HepG2 (cell line): ENCODE results near the gene CEP55. TPM values are rescaled to one million over a fixed set of nuclear protein-coding genes. Genes with fewer than 3 reads are reported as not detected.

Experiments used
- ATF2 ChIP-seq: sonication (generic); formaldehyde crosslinking; IDR thresholded peaks from 2 replicates; pipeline ENCODE4 v1.4.0; 2020; ENCODE audit warnings: missing genetic modification reagents
- FOXC1 ChIP-seq: sonication (generic); formaldehyde crosslinking; IDR thresholded peaks from 2 replicates; pipeline ENCODE4 v1.8.0; 2022; ENCODE audit warnings: mild to moderate bottlenecking, missing genetic modification reagents, borderline replicate concordance
- GRHL1 ChIP-seq: sonication (generic); formaldehyde crosslinking; conservative IDR thresholded peaks from 2 replicates; pipeline ENCODE4 v1.8.0; 2022; ENCODE audit warnings: missing genetic modification reagents
- HMG20A ChIP-seq: IDR thresholded peaks from 2 replicates; pipeline ENCODE4 v1.6.1; 2016; ENCODE audit warnings: borderline replicate concordance
- HOXA3 ChIP-seq: sonication (generic); formaldehyde crosslinking; IDR thresholded peaks from 2 replicates; pipeline ENCODE4 v1.5.0; 2020; ENCODE audit warnings: missing genetic modification reagents
- ISL2 ChIP-seq: sonication (generic); formaldehyde crosslinking; IDR thresholded peaks from 2 replicates; pipeline ENCODE4 v1.5.0; 2020; ENCODE audit warnings: missing genetic modification reagents
- NFE2L1 ChIP-seq: sonication (generic); formaldehyde crosslinking; IDR thresholded peaks from 2 replicates; pipeline ENCODE4 v1.4.0; 2020; ENCODE audit warnings: missing genetic modification reagents, mild to moderate bottlenecking, borderline replicate concordance
- RFXAP ChIP-seq: sonication (generic); formaldehyde crosslinking; IDR thresholded peaks from 2 replicates; pipeline ENCODE4 v1.4.0; 2020; ENCODE audit warnings: missing genetic modification reagents, borderline replicate concordance
- RNF2 ChIP-seq: fragments of 450-650 bp; conservative IDR thresholded peaks from 2 replicates; pipeline ENCODE4 v1.6.1; 2016; ENCODE audit warnings: low read depth
- ZNF180 ChIP-seq: sonication (generic); formaldehyde crosslinking; IDR thresholded peaks from 2 replicates; pipeline ENCODE4 v1.4.0; 2020; ENCODE audit warnings: low read depth, missing genetic modification reagents, borderline replicate concordance
- ZNF30 ChIP-seq: sonication (generic); formaldehyde crosslinking; IDR thresholded peaks from 2 replicates; pipeline ENCODE4 v1.5.0; 2020; ENCODE audit warnings: mild to moderate bottlenecking, missing genetic modification reagents
- ZNF343 ChIP-seq: sonication (generic); formaldehyde crosslinking; IDR thresholded peaks from 2 replicates; pipeline ENCODE4 v1.4.0; 2020; ENCODE audit warnings: mild to moderate bottlenecking, missing genetic modification reagents
- ZNF350 ChIP-seq: sonication (generic); formaldehyde crosslinking; IDR thresholded peaks from 2 replicates; pipeline ENCODE4 v1.4.0; 2020; ENCODE audit warnings: mild to moderate bottlenecking, low read depth, missing genetic modification reagents, borderline replicate concordance
- ZNF432 ChIP-seq: sonication (generic); formaldehyde crosslinking; IDR thresholded peaks from 2 replicates; pipeline ENCODE4 v1.5.0; 2020; ENCODE audit warnings: missing genetic modification reagents, mild to moderate bottlenecking, borderline replicate concordance
- ZNF484 ChIP-seq: sonication (generic); formaldehyde crosslinking; IDR thresholded peaks from 2 replicates; pipeline ENCODE4 v1.5.1; 2020; ENCODE audit warnings: mild to moderate bottlenecking, low read depth, missing genetic modification reagents, borderline replicate concordance
- ZNF747 ChIP-seq: sonication (generic); formaldehyde crosslinking; IDR thresholded peaks from 2 replicates; pipeline ENCODE4 v1.8.1; 2023; ENCODE audit warnings: missing genetic modification reagents, mild to moderate bottlenecking, borderline replicate concordance
- ZNF761 ChIP-seq: sonication (generic); formaldehyde crosslinking; conservative IDR thresholded peaks from 2 replicates; pipeline ENCODE4 v1.4.0; 2020; ENCODE audit warnings: mild to moderate bottlenecking, missing genetic modification reagents
- polyA plus RNA-seq, 8 experiments: library from polyadenylated mRNA; depleted of rRNA in 3 of 8; stranded (reverse) in 7 of 8; unstranded in 1 of 8; fragments of >200 nt; fragmentation: Illumina TruSeq in 4 of 8; extraction: Trizol in 4 of 8; gene quantifications; 2 replicates each; pipeline versions ENCODE4 v1.2.1 to v1.2.3, GENCODE V29; 2011 to 2016; ENCODE audit warnings: low read depth in 4 of 8, missing spikeins in 1 of 8, mixed read lengths in 1 of 8; ENCODE audit not compliant: insufficient read depth in 1 of 8
- total RNA-seq, 5 experiments: library from RNA; depleted of rRNA; stranded (reverse); fragments of >200 nt; fragmentation: Illumina TruSeq; extraction: Trizol; gene quantifications; 2 replicates each; pipeline ENCODE4 v1.2.3, GENCODE V29; 2016; ENCODE audit warnings: low read depth in 1 of 5
- TF ChIP-seq, protein P1 (sequence below): sonication (generic); formaldehyde crosslinking; IDR thresholded peaks from 2 replicates; pipeline ENCODE4 v1.4.0; 2020; ENCODE audit warnings: missing genetic modification reagents
- TF ChIP-seq, protein P2 (sequence below): sonication (generic); formaldehyde crosslinking; IDR thresholded peaks from 2 replicates; pipeline ENCODE4 v1.5.1; 2020; ENCODE audit warnings: mild to moderate bottlenecking, missing genetic modification reagents

Gene CEP55
- total and polyA plus RNA-seq, 2 of the 13 experiments (the other 11 are each of a cell fraction or from before 2014, with no cell fraction given) = 6.5 to 17.1 TPM

DNA sequence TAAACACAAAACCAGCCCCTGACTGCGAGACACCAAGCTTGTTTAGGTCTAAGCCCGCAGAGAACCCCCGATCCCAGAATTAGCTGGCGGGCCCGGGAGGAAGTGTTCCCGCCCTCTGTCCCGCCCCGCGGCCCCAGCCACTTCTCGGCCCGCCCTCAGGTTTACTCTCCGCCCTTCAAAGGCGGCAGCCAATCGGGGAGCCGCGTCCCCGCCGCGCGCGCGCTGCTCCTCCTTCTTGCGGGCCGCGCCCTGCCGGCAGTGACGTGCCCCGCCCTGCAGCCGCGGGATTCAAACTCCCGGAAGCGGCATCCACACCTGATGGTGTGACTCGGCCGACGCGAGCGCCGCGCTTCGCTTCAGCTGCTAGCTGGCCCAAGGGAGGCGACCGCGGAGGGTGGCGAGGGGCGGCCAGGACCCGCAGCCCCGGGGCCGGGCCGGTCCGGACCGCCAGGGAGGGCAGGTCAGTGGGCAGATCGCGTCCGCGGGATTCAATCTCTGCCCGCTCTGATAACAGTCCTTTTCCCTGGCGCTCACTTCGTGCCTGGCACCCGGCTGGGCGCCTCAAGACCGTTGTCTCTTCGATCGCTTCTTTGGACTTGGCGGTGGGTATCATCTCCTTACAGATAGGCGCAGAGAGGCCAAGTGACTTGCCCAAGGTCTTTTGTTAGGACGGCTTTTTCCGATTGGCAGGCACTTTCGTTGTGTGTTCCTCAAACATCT, at the start of gene CEP55 (continued):
- TF ChIP-seq ATF2 (CRISPR knock-in tag) = peak; percentile 77; the same call in 1 of the 2 replicates
- TF ChIP-seq ZNF350 (CRISPR knock-in tag) = no peak
- peak; percentile 58; the same call in 1 of the 2 replicates for TF ChIP-seq RFXAP (CRISPR knock-in tag)
- no peak for TF ChIP-seq FOXC1 (CRISPR knock-in tag)
- TF ChIP-seq ZNF343 = peak; percentile 64; the same call in 1 of the 2 replicates
- no peak for TF ChIP-seq HMG20A (CRISPR knock-in tag)
- TF ChIP-seq NFE2L1 = no peak
- peak; percentile 59 for TF ChIP-seq RNF2
- peak; percentile 76 for TF ChIP-seq HOXA3
- peak; percentile 13; the same call in 1 of the 2 replicates for TF ChIP-seq ISL2 (CRISPR knock-in tag)
- TF ChIP-seq, protein P1, sequence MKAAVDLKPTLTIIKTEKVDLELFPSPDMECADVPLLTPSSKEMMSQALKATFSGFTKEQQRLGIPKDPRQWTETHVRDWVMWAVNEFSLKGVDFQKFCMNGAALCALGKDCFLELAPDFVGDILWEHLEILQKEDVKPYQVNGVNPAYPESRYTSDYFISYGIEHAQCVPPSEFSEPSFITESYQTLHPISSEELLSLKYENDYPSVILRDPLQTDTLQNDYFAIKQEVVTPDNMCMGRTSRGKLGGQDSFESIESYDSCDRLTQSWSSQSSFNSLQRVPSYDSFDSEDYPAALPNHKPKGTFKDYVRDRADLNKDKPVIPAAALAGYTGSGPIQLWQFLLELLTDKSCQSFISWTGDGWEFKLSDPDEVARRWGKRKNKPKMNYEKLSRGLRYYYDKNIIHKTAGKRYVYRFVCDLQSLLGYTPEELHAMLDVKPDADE (CRISPR knock-in tag) = peak; percentile 56; the same call in 1 of the 2 replicates
- TF ChIP-seq ZNF484 (CRISPR knock-in tag) = no peak
- no peak for TF ChIP-seq ZNF432 (CRISPR knock-in tag)
- no peak for TF ChIP-seq ZNF180
- TF ChIP-seq ZNF30 = no peak
- TF ChIP-seq ZNF761 (CRISPR knock-in tag) = no peak
- 0 out of 2 replicates have a peak, but pooled peaks have one; percentile 29 for TF ChIP-seq ZNF747 (CRISPR knock-in tag)
- TF ChIP-seq, protein P2, sequence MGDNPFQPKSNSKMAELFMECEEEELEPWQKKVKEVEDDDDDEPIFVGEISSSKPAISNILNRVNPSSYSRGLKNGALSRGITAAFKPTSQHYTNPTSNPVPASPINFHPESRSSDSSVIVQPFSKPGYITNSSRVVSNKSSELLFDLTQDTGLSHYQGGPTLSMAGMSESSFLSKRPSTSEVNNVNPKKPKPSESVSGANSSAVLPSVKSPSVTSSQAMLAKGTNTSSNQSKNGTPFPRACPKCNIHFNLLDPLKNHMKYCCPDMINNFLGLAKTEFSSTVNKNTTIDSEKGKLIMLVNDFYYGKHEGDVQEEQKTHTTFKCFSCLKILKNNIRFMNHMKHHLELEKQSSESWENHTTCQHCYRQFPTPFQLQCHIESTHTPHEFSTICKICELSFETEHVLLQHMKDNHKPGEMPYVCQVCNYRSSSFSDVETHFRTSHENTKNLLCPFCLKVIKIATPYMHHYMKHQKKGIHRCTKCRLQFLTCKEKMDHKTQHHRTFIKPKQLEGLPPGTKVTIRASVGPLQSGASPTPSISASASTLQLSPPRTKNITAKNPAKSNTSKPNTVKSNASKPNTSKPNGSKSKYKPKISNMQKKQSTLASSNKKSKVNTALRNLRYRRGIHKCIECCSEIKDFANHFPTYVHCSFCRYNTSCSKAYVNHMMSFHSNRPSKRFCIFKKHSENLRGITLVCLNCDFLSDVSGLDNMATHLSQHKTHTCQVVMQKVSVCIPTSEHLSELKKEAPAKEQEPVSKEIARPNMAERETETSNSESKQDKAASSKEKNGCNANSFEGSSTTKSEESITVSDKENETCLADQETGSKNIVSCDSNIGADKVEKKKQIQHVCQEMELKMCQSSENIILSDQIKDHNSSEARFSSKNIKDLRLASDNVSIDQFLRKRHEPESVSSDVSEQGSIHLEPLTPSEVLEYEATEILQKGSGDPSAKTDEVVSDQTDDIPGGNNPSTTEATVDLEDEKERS (CRISPR knock-in tag) = no peak
- no peak; the same call in 1 of the 2 replicates for TF ChIP-seq GRHL1 (CRISPR knock-in tag)
